Neural crest cell (in vitro differentiated cells): ENCODE data around the gene POLDIP3. TPM values are rescaled to one million over a fixed set of nuclear protein-coding genes. Genes with fewer than 3 reads are reported as not detected.

Experiments used
- DNase-seq: peaks from one replicate; pipeline ENCODE4 v3.0.0; 2021; ENCODE audit warnings: low read depth, mixed read lengths, low spot score
- H3K27ac Mint-ChIP-seq: one replicate; pipeline ENCODE4 v1.8.0; 2021; ENCODE audit warnings: mild to moderate bottlenecking, mixed read lengths; ENCODE audit not compliant: unreplicated experiment
- H3K27me3 Mint-ChIP-seq: 2 replicates; pipeline ENCODE4 v1.8.0; 2021; ENCODE audit warnings: low read depth, mild to moderate bottlenecking, mixed read lengths
- H3K36me3 Mint-ChIP-seq: 2 replicates; pipeline ENCODE4 v1.8.0; 2021; ENCODE audit warnings: low read depth, mild to moderate bottlenecking, mixed read lengths
- H3K4me1 Mint-ChIP-seq: 2 replicates; pipeline ENCODE4 v1.8.0; 2021; ENCODE audit warnings: mixed read lengths
- H3K4me3 Mint-ChIP-seq: one replicate; pipeline ENCODE4 v1.8.0; 2021; ENCODE audit warnings: mild to moderate bottlenecking, mixed read lengths
- H3K9me3 Mint-ChIP-seq: 2 replicates; pipeline ENCODE4 v1.8.0; 2021; ENCODE audit warnings: mixed read lengths
- long read RNA-seq: library from polyadenylated mRNA; unstranded; transcript quantifications from one replicate; pipeline ENCODE4 v2.0.0, GENCODE V29; 2020
- total RNA-seq: library from RNA; stranded (reverse); gene quantifications from 2 replicates; pipeline ENCODE4 v1.2.1, GENCODE V29; 2021
- TF ChIP-seq, protein P1 (sequence below): fragments of 200-600 bp; sonication (generic); conservative IDR thresholded peaks from 2 replicates; pipeline ENCODE4 v1.5.0; 2021; ENCODE audit warnings: antibody characterized with exemption, mild to moderate bottlenecking

Gene POLDIP3, protein sequence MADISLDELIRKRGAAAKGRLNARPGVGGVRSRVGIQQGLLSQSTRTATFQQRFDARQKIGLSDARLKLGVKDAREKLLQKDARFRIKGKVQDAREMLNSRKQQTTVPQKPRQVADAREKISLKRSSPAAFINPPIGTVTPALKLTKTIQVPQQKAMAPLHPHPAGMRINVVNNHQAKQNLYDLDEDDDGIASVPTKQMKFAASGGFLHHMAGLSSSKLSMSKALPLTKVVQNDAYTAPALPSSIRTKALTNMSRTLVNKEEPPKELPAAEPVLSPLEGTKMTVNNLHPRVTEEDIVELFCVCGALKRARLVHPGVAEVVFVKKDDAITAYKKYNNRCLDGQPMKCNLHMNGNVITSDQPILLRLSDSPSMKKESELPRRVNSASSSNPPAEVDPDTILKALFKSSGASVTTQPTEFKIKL
- total RNA-seq: 110 and 114 TPM in 2 replicates
- long read RNA-seq, transcript POLDIP3-201 (9 exons, 3,441 nt): major isoform, 151 of 241 reads
- long read RNA-seq, transcript POLDIP3-203 (8 exons, 3,323 nt): minor isoform, 30 of 241 reads
- long read RNA-seq, partial matches to known transcripts: 27 of 241 reads
- long read RNA-seq, other reads (novel, unspliced or antisense): 33 of 241 reads

DNA sequence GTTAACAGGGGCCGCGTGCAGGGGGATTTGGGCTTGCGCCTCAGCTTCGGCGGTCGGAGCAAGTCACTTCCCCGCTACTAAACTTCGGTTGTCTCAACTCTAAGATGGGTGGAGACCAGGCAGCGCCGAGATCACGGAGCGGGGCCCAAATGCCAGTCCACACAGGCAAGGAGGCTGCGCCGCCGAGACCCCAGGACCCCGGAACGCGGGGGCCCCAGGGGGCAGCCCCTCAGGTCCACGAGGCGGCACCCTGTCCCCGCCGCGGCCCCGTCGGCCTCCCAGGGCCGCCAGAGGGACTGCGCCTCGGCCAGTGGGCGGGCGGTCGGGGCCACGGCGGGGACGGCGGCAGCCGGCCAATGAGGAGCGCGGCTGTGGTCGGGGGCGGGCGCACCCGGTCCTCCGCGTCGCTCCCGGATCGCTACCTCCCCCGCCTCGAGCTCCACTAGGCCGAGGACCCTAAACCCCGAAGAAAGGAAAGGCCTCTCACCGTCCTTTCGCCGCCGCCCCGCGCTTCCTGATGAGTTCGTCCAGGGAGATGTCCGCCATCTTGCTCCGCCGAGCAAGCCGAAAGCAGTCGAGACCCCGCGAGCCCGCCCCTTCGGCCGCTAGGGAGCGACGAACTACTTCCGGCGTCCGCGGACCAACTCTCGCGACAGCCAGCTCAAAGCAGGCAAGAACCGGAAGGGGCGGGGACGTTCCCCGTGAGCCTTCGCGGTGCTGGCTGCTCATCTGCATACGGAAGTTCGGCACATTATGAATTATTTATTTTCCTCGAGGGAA, at the start of gene POLDIP3:
Gene POLDIP3, minus strand, starts transcription at position 572 of the 780 bp plus-strand sequence. Its CDS starts 26 bp downstream, at position 546.
- peaks cover 7% of the 10 kb centered on the region for H3K36me3 Mint-ChIP-seq
- H3K27ac Mint-ChIP-seq: peak within 1 kb of the TSS; percentile 100
- H3K9me3 Mint-ChIP-seq: no peaks in the 10 kb centered on the region
- H3K4me1 Mint-ChIP-seq: peaks cover 57% of the 10 kb centered on the region
- DNase-seq: peak; percentile 97
- peaks cover 11% of the 10 kb centered on the region for H3K27me3 Mint-ChIP-seq
- TF ChIP-seq, protein P1, sequence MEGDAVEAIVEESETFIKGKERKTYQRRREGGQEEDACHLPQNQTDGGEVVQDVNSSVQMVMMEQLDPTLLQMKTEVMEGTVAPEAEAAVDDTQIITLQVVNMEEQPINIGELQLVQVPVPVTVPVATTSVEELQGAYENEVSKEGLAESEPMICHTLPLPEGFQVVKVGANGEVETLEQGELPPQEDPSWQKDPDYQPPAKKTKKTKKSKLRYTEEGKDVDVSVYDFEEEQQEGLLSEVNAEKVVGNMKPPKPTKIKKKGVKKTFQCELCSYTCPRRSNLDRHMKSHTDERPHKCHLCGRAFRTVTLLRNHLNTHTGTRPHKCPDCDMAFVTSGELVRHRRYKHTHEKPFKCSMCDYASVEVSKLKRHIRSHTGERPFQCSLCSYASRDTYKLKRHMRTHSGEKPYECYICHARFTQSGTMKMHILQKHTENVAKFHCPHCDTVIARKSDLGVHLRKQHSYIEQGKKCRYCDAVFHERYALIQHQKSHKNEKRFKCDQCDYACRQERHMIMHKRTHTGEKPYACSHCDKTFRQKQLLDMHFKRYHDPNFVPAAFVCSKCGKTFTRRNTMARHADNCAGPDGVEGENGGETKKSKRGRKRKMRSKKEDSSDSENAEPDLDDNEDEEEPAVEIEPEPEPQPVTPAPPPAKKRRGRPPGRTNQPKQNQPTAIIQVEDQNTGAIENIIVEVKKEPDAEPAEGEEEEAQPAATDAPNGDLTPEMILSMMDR: peak; percentile 39
- peak within 1 kb of the TSS; percentile 96 for H3K4me3 Mint-ChIP-seq

DNA sequence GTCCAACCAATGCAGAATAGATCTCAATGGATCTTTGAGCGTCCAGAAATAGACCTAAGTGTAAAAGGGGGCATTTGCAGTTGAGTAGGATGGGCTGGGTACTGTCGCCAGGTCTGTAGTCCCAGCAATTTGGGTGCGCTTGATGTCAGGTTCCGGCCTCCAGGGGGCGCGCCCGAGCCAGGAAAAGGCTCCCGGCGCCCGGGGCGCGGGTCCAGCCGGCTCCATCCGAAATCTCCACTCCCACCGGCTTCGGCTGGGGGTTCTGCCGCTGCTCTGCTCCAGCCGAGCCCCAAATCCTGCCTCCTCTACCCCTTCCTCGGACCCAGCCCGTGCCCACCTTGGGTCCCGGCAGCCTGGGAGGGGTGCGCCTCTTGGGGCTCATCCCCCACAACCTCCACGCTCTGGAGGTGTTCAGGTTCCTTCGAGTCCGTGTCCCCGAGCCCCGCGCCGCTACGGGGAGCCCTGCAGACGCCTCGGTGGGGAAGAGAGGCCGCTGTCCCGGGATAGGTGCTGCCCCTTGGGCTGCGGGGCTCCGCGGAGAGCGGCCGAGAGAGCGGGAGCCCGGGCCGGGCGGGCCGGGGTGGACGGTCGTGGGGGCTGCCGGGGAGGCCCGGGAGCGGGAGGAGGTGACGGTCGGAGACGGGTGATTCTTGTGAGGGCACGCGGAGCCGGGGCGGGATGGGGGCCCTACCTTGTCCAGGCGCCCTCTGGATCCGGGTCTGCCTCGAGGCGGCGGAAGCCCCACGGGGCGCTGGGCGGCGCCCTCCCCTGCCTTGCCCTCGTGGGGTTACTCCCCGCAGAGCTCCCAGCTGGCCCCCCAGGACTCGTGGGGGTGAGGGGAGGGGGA, 47.5 kb upstream of the POLDIP3 start:
- TF ChIP-seq, protein P1: peak; percentile 91
- Mint-ChIP-seq H3K27ac (no peak overlapping the region), H3K9me3 (no peaks in the 10 kb centered on the region), H3K36me3 (no peaks in the 10 kb centered on the region), H3K27me3 (peaks cover 15% of the 10 kb centered on the region), H3K4me3 (no peak overlapping the region), H3K4me1 (no peaks in the 10 kb centered on the region)
- peak; percentile 90 for DNase-seq

DNA sequence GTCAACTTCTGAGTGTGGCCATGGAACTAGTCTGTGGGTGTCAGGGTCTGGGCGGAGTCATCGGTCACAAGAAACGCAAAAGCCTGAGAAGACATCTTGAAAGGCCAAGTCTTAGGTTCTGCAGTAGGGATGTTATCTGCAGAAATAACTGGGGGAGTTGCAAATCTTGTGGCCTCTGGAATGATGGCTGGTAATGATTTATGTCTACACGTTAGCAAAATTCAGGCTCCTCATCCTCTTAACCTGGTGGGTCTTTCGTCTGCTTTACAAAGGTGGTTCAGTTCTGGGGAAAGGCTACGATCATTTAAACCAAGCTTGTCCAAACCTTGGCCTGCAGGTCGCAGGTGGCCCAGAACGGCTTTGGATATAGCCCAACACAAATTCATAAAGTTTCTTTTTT, 41.9 kb upstream of the POLDIP3 start:
- Mint-ChIP-seq H3K36me3 (no peaks in the 10 kb centered on the region), H3K27ac (peak overlapping the region; percentile 27), H3K4me3 (no peak overlapping the region), H3K27me3 (no peaks in the 10 kb centered on the region), H3K9me3 (no peaks in the 10 kb centered on the region), H3K4me1 (peaks cover 6% of the 10 kb centered on the region)
- DNase-seq: no peak
- TF ChIP-seq, protein P1: no peak

DNA sequence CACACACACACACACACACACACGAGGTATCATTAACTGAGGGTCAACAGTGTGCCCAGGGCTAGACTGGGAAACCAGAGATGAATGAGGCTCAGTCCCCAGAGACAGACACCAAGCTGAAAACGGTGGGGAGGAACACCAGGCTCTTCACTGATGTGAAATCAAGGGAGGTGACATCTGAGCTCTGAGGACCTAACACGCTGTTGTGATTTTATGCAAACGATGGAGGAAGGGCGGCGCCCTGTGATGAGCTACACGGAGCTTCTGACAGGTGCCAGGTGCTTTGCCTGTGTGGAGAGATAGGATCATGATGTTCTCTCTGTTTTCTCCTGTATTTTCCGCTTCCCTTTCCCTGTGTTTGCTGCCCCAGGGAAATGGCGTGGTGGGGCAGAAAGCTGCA, 41.0 kb upstream of the POLDIP3 start:
- no peaks in the 10 kb centered on the region for H3K9me3 Mint-ChIP-seq
- no peak for DNase-seq
- no peak overlapping the region for H3K4me3 Mint-ChIP-seq
- TF ChIP-seq, protein P1: no peak
- H3K27ac Mint-ChIP-seq: no peak overlapping the region
- H3K27me3 Mint-ChIP-seq: no peaks in the 10 kb centered on the region
- no peaks in the 10 kb centered on the region for H3K36me3 Mint-ChIP-seq
- peaks cover 6% of the 10 kb centered on the region for H3K4me1 Mint-ChIP-seq
